Germinal center (tissue), 1 donor: ENCODE results near the gene PRAMEF17.
"Not testable (repeated sequence)": the region's sequence is repeated elsewhere in the genome, so short reads cannot be mapped to it uniquely, and the experiment has no call there.

Experiments
- DNase-seq: peaks from one replicate; pipeline ENCODE4 v3.0.0; 2012; ENCODE audit warnings: mixed read lengths, low spot score

Gene PRAMEF17, protein sequence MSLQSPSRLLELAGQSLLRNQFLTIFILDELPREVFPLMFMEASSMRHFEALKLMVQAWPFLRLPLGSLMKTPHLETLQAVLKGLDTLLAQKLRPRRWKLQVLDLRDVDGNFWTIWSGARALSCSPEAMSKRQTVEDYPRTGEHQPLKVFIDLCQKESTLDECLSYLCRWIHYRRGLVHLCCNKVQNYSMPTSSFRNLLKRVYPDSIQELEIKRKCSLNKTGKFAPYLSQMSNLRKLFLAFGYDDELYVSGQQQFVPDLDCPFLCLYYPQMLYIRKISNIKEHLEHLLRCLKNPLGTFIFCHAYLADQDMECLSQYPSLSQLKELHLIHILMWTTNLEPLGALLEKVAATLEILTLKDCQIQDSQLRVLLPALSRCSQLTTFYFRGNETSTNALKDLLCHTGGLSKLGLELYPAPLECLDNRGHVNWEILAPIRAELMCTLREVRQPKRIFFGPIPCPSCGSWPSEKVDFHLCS

DNA sequence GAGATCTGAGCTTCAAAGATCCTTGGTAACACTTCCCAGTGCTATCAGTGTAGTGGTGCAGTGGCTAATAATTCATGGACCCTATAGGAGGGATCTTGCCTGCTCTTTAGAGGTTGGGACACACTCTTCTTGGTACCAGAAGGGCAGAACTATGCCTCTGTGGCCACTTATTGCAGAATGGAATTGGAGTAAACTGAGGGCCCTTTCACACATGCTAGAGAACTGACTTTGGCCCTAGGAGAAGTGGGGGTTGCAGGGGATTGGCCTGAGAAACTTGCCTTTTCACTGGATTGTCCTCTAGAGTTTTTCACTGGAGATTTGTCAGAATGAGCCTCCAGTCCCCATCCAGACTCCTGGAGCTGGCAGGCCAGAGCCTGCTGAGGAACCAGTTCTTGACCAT, at the start of gene PRAMEF17:
PRAMEF17 (plus strand) TSS at position 301 of the 400 bp plus-strand sequence; CDS start at position 327, 26 bp downstream.
- DNase-seq, result not testable (repeated sequence)

DNA sequence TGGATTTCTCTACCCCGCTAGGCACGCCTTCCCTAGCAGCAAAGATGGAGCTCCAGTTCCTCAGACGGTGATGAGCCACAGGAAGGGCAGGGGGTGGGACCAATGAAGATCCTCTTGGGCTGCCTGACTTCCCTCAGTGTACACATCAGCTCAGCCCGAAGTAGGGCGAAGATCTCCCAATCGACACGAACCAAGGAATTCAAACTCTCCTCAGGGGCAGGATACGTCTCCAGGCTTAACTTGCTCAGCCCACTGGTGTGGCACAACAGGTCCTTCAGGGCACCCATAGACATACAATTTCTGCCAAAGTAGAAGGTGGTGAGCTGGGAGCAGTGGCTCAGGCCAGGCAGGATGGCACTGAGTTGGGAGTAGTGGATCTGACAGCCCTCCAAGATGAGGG, 46.9 kb upstream of the PRAMEF17 start:
- not testable (repeated sequence) for DNase-seq

DNA sequence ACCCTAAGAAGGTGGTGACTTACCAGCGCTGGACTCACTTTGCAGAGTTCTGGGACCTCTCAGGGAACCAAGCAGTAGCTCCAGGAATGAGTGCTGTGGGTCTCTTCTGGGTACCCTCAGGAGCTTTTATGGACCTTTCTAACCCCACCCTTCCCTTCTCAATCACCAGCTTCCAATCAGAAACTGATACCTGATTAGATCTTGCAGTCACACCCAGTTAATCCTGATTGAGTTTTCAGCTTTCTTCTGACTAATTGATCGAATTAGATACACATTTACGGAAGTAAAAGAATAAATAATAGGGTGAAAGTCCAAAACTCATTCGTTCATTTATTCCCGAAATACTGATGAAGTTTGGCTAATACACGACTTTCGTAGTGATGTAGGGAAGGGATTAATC, 42.4 kb upstream of the PRAMEF17 start, which contains the start of gene PRAMEF14:
PRAMEF14 (minus strand) TSS at position 101 of the 400 bp plus-strand sequence. CDS start 1,820 bp downstream, outside the sequence.
- not testable (repeated sequence) for DNase-seq

DNA sequence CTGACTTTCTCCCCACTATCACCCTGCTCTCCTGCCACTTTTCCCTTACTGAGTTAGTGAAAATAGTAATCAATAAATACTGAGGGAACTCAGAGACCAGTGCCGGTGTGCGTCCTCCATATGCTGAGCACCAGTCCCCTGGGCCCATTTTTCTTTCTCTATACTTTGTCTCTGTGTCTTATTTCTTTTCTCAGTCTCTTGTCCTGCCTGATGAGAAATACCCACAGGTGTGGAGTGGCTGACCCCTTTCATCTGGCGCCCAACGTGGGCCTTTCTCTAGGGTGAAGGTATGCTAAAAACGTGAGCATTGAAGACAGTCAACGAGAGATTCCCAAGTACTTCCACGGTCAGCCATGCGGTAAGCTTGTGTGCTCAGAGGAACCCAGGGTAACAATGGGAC, 36.0 kb upstream of the PRAMEF17 start:
- not testable (repeated sequence) for DNase-seq

DNA sequence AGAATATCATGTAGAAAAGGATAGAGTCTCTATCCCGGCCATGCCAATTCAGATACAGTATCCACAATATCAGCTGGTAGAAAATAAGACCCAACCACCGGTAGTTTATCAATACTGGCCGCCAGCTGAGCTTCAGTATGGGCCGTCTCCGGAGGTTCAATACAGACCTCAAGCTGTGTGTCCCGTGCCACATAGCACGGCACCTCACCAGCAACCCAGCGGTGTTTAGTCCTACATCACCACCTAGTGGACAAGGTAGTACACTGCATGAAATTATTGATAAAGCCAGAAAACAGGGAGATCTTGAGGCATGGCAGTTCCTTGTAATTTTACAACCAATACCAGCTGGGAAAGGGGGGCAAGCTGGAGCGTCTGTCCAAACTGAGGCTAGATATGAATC, 35.0 kb upstream of the PRAMEF17 start:
- DNase-seq, result not testable (repeated sequence)

DNA sequence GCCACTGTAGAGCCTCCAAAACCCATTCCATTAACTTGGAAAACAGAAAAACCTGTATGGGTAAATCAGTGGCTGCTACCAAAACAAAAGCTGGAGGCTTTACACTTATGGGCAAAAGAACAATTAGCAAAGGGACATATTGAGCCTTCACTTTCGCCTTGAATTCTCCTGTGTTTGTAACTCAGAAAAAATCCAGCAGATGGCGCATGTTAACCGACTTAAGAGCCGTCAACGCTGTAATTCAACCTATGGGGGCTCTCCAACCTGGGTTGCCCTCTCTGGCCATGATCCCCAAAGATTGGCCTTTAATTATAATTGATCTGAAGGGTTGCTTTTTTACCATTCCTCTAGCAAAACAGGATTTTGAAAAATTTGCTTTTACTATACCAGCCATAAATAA, 32.7 kb upstream of the PRAMEF17 start:
- peak; percentile 5 for DNase-seq

DNA sequence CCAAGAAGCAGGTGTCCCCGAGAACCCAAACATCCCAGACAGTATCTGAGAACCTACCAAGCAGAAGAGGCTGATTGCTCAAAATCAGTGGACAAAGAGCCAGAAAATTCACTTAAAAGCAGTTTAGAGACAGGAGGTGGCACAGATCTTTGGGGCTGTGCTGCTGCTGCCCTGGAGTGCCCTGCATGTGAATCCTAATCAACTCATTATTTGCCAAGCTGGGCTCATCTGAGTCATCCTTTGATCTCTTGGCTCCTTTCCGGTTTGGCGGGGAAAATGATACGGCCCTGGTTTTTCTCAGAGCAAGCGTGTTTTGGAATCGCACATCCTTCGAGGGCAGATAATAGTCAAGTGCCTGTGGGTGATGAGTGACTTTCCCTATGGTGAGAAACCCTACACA, 27.1 kb upstream of the PRAMEF17 start:
- DNase-seq, result not testable (repeated sequence)

DNA sequence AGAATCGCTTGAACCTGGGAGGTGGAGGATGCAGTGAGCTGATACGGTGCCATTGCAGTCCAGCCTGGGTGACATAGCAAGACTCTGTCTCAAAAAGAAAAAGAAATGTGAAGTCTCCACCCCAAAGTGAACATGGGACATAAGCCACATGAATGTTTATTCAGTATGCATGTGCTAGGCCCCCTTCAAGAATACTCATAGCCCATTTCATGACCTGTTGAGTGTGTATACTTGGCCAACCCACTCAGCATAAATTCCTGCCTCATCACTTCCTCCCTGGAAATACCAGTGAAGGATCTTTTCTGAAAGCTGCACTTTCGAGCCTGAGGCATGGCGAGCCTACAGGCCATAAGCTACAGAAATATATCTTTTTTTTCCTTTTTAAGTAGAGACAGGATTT, 24.5 kb upstream of the PRAMEF17 start:
- DNase-seq, result not testable (repeated sequence)

DNA sequence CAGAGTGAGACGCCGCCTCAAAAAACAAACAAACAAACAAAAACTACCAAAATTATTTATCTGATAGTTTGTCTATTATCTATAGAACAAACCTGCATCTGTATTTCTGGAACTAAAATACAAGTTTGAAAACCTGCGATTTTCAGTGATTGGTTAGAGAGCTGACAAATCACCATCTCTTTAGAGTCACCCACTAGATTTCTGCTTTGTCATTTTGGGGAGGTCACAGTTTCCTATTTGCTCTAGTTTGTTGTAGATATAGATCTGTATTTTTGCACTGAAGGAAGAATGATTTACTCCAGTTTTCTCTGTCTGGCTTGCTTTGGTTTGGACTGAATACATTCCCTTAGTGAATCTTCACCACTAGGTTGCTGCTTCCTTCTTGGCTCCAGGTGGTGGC, 22.9 kb upstream of the PRAMEF17 start:
- DNase-seq, result not testable (repeated sequence)

DNA sequence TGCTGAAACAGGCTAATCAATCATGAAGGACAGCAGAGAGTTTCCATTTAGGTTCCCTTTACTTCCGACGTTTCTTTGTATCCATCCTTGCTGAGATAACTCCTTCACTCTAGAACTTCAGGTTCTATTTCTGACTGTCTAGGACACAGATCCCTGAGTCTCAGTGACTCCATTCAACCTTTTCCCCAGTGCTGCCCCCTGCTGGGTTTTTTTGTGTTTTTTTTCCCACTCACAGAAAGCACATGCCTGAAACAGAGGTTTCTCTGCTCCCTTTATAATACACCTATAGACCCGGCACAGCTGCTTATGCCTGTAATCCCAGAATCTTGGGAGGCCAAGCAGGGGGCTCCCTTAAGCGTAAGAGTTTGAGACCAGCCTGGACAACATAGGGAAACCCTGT, 20.9 kb upstream of the PRAMEF17 start:
- DNase-seq, result peak; percentile 4

DNA sequence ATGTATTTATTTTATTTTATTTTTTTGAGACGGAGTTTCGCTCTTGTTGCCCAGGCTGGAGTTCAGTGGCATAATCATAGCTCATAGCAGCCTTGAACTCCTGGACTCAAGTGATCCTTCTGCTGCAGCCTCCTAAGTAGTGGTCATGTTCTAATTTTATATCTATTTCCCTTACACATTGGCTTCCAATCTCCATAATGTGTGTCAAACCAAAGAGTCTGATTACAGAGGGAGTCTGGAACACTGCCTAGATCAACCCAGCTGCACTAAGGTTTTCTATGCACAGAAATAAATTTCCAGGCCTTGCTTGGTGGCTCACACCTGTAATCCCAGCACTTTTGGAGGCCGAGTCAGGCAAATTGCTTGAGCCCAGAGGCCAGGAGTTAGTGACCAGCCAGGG, 10.4 kb upstream of the PRAMEF17 start:
- DNase-seq, result not testable (repeated sequence)

DNA sequence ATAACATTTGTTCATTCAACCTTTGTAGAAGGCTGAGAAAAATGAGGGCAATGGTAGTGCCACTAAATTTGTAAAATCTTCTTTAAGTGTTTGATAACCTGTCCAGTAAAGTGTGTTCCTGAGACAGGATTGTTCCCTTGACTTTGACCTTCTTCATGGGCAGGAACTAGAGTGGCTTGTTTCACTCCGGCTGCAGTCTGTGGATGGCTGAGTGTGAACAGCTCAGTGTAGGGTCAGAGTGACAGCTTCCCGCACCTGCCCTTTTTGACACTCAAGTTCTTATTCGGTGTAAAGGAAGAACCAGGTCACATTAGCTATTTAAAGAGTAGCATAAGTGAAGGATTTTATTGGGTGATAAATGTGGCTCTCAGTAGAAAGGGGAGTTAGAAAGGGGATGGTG, 9.1 kb upstream of the PRAMEF17 start:
- DNase-seq, result not testable (repeated sequence)

DNA sequence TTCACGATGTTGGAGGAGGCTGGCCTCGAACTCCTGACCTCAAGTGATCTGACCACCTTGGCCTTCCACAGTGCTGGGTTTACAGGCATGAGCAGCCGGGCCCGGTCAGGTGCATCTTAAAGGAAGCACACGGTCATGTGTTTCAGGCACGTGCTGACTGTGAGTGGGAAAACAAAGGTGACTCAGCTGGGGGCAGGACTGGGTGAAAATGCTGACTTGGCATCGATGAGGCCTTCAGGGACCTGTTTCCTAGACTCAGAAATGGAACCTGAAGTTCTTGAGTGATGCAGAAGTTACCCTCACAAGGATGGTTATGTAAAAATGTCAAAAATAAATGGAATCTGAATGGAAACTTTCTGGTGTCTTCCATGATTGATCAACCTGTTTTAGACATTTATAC, 3.6 kb downstream of the PRAMEF17 start:
- DNase-seq, result not testable (repeated sequence)

DNA sequence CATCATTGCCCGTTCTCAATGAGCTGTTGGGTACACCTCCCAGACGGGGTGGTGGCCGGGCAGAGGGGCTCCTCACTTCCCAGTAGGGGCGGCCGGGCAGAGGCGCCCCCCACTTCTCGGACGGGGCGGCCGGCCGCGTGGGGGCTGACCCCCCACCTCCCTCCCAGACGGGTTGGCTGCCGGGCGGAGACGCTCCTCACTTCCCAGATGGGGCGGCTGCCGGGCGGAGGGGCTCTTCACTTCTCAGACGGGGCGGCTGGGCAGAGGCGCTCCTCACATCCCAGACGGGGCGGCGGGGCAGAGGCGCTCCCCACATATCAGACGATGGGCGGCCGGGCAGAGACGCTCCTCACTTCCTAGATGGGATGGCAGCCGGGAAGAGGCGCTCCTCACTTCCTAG, 5.3 kb downstream of the PRAMEF17 start:
- not testable (repeated sequence) for DNase-seq

DNA sequence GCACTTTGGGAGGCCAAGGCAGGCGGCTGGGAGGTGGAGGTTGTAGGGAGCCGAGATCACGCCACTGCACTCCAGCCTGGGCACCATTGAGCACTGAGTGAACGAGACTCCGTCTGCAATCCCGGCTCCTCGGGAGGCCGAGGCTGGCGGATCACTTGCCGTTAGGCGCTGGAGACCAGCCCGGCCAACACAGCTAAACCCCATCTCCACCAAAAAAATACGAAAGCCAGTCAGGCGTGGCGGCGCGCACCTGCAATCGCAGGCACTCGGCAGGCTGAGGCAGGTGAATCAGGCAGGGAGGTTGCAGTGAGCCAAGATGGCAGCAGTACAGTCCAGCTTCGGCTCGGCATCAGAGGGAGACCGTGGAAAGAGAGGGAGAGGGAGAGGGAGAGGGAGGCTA, 5.9 kb downstream of the PRAMEF17 start:
- not testable (repeated sequence) for DNase-seq

DNA sequence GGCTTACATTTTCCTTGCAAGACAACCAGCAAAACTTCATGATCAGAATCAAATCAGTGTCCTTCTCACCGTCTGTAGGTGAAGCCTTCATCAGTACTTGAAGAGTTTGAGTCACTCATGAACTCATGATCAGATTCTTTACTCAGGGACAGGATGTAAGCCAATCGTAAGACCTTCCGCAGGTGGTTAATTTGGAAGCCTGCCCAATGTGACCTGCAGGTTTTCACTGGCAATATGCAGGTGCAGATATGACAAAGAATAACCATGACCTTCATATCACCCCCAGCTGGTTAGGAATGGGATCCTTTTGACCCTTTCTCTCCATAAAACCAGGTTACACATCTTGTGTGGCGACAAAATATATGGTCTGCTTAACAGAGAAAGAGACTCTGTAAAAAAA, 18.4 kb downstream of the PRAMEF17 start:
- DNase-seq, result no peak

DNA sequence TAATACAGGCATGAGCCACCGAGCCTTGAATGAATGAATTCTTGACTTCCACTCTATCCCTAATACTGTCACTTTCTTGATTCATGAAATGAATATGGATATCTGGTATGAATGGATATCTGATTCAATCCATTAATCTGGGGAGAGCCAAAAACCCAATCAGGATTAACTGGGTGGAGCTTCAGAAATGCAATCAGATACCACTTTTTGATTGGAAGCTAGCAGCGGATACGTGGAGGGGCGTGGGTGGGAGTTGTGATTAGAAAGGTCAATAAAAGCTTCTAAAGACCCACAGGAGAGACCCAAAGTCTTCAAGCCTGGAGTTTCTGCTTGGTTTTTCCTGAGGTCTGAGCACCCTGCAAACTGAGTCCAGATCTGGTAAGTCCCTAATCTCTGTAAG, 20.7 kb downstream of the PRAMEF17 start, which contains the start of gene PRAMEF20:
PRAMEF20 (plus strand) TSS at position 301 of the 400 bp plus-strand sequence. CDS start 5,905 bp downstream, outside the sequence.
- not testable (repeated sequence) for DNase-seq

DNA sequence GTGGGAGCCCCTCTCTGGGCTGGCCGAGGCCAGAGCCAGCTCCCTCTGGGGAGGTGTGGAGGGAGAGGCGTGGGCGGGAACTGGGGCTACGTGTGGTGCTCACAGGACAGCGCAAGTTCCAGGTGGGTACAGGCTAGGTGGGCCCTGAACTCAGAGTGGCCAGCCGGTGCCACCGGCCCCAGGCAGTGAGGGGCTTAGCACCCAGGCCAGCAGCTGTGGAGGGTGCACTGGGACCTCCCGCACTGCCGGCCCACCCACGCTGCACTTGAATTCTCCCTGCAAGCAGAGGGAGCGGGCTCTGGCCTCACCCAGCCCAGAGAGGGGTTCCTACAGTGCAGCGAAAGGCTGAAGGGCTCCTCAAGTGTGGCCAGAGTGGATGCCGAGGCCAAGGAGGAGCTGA, 41.1 kb downstream of the PRAMEF17 start:
- no peak for DNase-seq

DNA sequence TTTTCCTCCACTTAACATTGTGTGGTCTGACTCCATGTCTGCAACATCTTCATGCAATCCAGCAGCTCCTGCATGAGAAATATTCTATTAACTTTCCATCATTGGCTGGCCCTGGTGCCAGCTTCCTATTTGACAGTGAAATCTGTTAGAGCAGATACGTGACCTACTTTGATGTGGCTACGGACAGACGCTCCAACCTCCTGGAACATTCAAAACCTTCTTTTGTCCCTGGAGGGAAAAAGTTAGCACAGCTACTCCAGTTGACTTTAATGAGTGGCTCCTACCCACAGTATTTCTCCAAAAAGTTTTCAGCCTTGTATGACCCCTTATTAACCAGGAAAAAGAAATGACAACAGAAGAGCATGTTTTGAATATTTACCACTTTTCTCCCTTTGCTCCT, 42.8 kb downstream of the PRAMEF17 start:
- DNase-seq, result no peak

DNA sequence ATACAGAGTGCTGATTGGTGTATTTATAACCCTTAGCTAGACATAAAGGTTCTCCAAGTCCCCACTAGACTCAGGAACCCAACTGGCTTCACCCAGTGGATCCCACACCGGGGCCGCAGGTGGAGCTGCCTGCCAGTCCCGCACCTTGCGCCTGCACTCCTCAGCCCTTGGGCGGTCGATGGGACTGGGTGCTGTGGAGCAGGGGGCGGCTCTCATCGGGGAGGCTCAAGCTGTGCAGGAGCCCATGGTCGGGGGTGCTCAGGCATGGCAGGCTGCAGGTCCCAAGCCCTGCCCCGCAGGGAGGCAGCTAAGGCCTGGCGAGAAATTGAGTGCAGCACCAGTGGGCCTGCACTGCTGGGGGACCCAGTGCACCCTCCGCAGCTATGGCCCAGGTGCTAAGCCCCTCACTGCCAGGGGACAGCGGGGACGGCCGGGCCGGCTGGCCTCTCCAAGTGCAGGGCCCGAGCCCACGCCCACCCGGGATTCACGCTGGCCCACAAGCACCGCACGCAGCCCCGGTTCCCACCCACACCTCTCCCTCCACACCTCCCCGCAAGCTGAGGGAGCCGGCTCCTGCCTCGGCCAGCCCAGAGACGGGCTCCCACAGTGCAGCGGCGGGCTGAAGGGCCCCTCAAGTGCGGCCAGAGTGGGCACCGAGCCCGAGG, 44.4 kb downstream of the PRAMEF17 start:
- DNase-seq, result not testable (repeated sequence)

DNA sequence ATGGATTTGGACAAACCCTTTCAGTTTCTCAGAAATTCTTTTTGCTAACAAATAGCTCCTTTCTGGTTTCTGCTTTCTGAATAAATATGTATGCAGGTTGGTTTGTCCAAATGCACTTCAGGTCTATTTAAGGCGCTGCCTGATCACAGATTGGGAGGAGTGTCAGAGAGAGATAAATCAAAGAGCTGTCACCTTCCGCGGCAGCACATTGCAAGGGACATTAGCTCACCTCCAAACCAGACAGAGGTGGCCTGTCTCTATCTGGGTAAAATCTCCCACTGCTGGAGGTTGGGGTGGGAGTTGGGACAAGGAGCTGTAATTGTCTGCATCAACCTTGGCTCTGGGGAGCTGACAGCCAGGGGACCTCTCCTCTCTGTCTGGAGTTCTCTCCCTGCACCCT, 46.0 kb downstream of the PRAMEF17 start:
- no peak for DNase-seq

DNA sequence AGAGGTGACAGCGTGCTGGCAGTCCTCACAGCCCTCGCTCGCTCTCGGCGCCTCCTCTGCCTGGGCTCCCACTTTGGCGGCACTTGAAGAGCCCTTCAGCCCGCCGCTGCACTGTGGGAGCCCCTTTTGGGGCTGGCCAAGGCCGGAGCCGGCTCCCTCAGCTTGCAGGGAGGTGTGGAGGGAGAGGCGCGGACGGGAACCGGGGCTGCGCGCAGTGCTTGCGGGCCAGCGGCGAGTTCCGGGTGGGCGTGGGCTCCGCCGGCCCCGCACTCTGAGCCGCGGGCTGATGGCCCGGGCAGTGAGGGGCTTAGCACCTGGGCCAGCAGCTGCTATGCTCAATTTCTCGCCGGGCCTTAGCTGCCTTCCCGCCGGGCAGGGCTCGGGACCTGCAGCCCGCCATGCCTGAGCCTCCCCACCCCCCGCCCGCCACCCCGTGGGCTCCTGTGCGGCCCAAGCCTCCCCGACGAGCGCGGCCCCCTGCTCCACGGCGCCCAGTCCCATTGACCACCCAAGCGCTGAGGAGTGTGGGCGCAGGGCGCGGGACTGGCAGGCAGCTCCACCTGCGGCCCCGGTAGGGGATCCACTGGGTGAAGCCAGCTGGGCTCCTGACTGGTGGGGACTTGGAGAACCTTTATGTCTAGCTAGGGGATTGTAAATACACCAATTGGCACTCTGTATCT, 49.8 kb downstream of the PRAMEF17 start:
- not testable (repeated sequence) for DNase-seq
